NCI-H748 (cell line): ENCODE data around the gene CEP131.

Source experiments
- DNase-seq: peaks from one replicate; lab custom pipeline; 2025; ENCODE audit not compliant: unreplicated experiment; lab: John Stamatoyannopoulos, UW

The CEP131 gene

GRCh38 chr17:81222906-81223761 lies at the start of gene CEP131:
TSS of gene CEP131 (minus strand) at chr17:81222965. CDS start at chr17:81220056, 2,909 bp downstream.
- DNase-seq: peak; percentile 96

- DNase-seq: no peak
Measured at GRCh38 chr17:81271226-81271625, 48.5 kb upstream of the CEP131 start.

- DNase-seq: no peak
Measured at GRCh38 chr17:81270279-81270678, 47.5 kb upstream of the CEP131 start.

- no peak for DNase-seq
Measured at GRCh38 chr17:81267390-81268067, 44.8 kb upstream of the CEP131 start.

GRCh38 chr17:81265576-81265975 lies 42.8 kb upstream of the CEP131 start:
- no peak for DNase-seq

- no peak for DNase-seq
Measured at GRCh38 chr17:81264640-81265039, 41.9 kb upstream of the CEP131 start.

- DNase-seq: no peak
Measured at GRCh38 chr17:81263371-81264181, 40.8 kb upstream of the CEP131 start.

- no peak for DNase-seq
Measured at GRCh38 chr17:81261582-81262336, 39.0 kb upstream of the CEP131 start.

GRCh38 chr17:81261096-81261495 lies 38.3 kb upstream of the CEP131 start:
- DNase-seq: no peak

- no peak for DNase-seq
Measured at GRCh38 chr17:81260641-81261040, 37.9 kb upstream of the CEP131 start.

- DNase-seq: no peak
Measured at GRCh38 chr17:81260171-81260570, 37.4 kb upstream of the CEP131 start.

- DNase-seq: no peak
Measured at GRCh38 chr17:81259058-81259605, 36.4 kb upstream of the CEP131 start.

- no peak for DNase-seq
Measured at GRCh38 chr17:81258292-81258691, 35.5 kb upstream of the CEP131 start.

GRCh38 chr17:81257533-81257932 lies 34.8 kb upstream of the CEP131 start:
- DNase-seq: no peak

- no peak for DNase-seq
Measured at GRCh38 chr17:81256616-81257015, 33.9 kb upstream of the CEP131 start.

GRCh38 chr17:81254955-81255717 lies 32.4 kb upstream of the CEP131 start:
- peak; percentile 72 for DNase-seq

- peak; percentile 31 for DNase-seq
Measured at GRCh38 chr17:81253358-81254131, 30.8 kb upstream of the CEP131 start.

- DNase-seq: no peak
Measured at GRCh38 chr17:81252987-81253329, 30.2 kb upstream of the CEP131 start.
